GM23338 (cell line): Measurements from ENCODE around the gene TMEM178B. TPM values are rescaled to one million over a fixed set of nuclear protein-coding genes. Genes with fewer than 3 reads are reported as not detected.

Experiments used
- ATAC-seq: fragments of 200-7000 bp; cut with Tn5 transposase; 3 replicates; pipeline ENCODE4 v1.9.1; 2020
- DNase-seq: peaks from one replicate; pipeline ENCODE4 v3.0.0-alpha.2; 2015; ENCODE audit warnings: low spot score
- H2AFZ ChIP-seq: fragments of 200-600 bp; sonication (generic); 2 replicates; pipeline ENCODE4 v1.8.0; 2016; ENCODE audit warnings: antibody characterized with exemption, mild to moderate bottlenecking, moderate library complexity
- H3F3A ChIP-seq: fragments of 200-600 bp; sonication (generic); replicated peaks from 2 replicates; pipeline ENCODE4 v1.8.0; 2017; ENCODE audit warnings: antibody characterized with exemption, mixed run types, low read depth
- H3K27ac ChIP-seq: fragments of 200-600 bp; sonication (generic); 2 replicates; pipeline ENCODE4 v1.6.1; 2016; ENCODE audit warnings: low read depth
- H3K27me3 ChIP-seq: fragments of 200-600 bp; sonication (generic); 2 replicates; pipeline ENCODE4 v1.8.0; 2016; ENCODE audit warnings: mild to moderate bottlenecking, mixed run types, moderate library complexity; ENCODE audit not compliant: insufficient read depth
- H3K36me3 ChIP-seq: fragments of 200-600 bp; sonication (generic); 2 replicates; pipeline ENCODE4 v1.8.0; 2016; ENCODE audit warnings: mild to moderate bottlenecking; ENCODE audit not compliant: insufficient read depth
- H3K4me1 ChIP-seq: fragments of 200-600 bp; sonication (generic); 2 replicates; pipeline ENCODE4 v1.8.0; 2016; ENCODE audit warnings: mild to moderate bottlenecking, moderate library complexity; ENCODE audit not compliant: insufficient read depth
- H3K4me2 ChIP-seq: fragments of 200-600 bp; sonication (generic); 2 replicates; pipeline ENCODE4 v1.7.1; 2017; ENCODE audit warnings: mixed run types
- H3K4me3 ChIP-seq: fragments of 200-600 bp; sonication (generic); 2 replicates; pipeline ENCODE4 v1.6.1; 2016; ENCODE audit warnings: mixed run types
- H3K79me2 ChIP-seq: fragments of 200-600 bp; sonication (generic); replicated peaks from 2 replicates; pipeline ENCODE4 v1.8.0; 2017; ENCODE audit warnings: mild to moderate bottlenecking; ENCODE audit not compliant: insufficient read depth
- H3K9me2 ChIP-seq: fragments of 200-600 bp; sonication (generic); 2 replicates; pipeline ENCODE4 v1.8.0; 2017; ENCODE audit not compliant: insufficient read depth
- H4K20me1 ChIP-seq: fragments of 200-600 bp; sonication (generic); replicated peaks from 2 replicates; pipeline ENCODE4 v1.8.0; 2017; ENCODE audit warnings: mild to moderate bottlenecking; ENCODE audit not compliant: insufficient read depth
- H3K27ac Mint-ChIP-seq: 2 replicates; pipeline ENCODE4 v1.8.0; 2020; ENCODE audit warnings: inconsistent platforms, mild to moderate bottlenecking, moderate library complexity, mixed read lengths
- H3K27me3 Mint-ChIP-seq: 3 replicates; pipeline ENCODE4 v1.8.0; 2022; ENCODE audit warnings: low read depth, mild to moderate bottlenecking, moderate library complexity, mixed read lengths, inconsistent platforms; ENCODE audit not compliant: insufficient read depth, poor library complexity
- H3K36me3 Mint-ChIP-seq: 3 replicates; pipeline ENCODE4 v1.8.0; 2021; ENCODE audit warnings: low read depth, mild to moderate bottlenecking, inconsistent platforms, moderate library complexity, mixed read lengths
- H3K4me1 Mint-ChIP-seq: 3 replicates; pipeline ENCODE4 v1.8.0; 2020; ENCODE audit warnings: mild to moderate bottlenecking, inconsistent platforms, mixed read lengths
- H3K4me3 Mint-ChIP-seq: 3 replicates; pipeline ENCODE4 v1.8.0; 2021; ENCODE audit warnings: moderate library complexity, mild to moderate bottlenecking, inconsistent platforms, mixed read lengths
- H3K9me3 Mint-ChIP-seq: 3 replicates; pipeline ENCODE4 v1.8.0; 2020; ENCODE audit warnings: moderate library complexity, mild to moderate bottlenecking, inconsistent platforms, mixed read lengths
- CREB1 ChIP-seq: fragments of 250-450 bp; sonication (Bioruptor Pico); IDR thresholded peaks from 2 replicates; pipeline ENCODE4 v1.5.0; 2020; ENCODE audit warnings: low read depth, mild to moderate bottlenecking, moderate library complexity
- CTCF ChIP-seq, 2 experiments: fragments of 200-600 bp in 1 of 2; sonication (generic) in 1 of 2; conservative IDR thresholded peaks; 2 replicates each; pipeline versions ENCODE4 v1.5.1 to v1.6.1; 2016 to 2017; ENCODE audit warnings: antibody characterized with exemption in 2 of 2, low read depth in 2 of 2, mild to moderate bottlenecking in 2 of 2, moderate library complexity in 1 of 2
- EZH2 ChIP-seq: fragments of 200-600 bp; sonication (generic); IDR thresholded peaks from one replicate; pipeline ENCODE4 v1.8.0; 2017; ENCODE audit warnings: antibody characterized with exemption, mild to moderate bottlenecking, low read depth; ENCODE audit not compliant: unreplicated experiment
- EZH2phosphoT487 ChIP-seq: fragments of 200-600 bp; sonication (generic); IDR thresholded peaks from one replicate; pipeline ENCODE4 v1.8.1; 2018; ENCODE audit warnings: antibody characterized with exemption; ENCODE audit not compliant: unreplicated experiment
- JUNB ChIP-seq: IDR thresholded peaks from one replicate; pipeline ENCODE4 v1.6.1; 2016; ENCODE audit warnings: antibody characterized with exemption; ENCODE audit not compliant: unreplicated experiment
- NANOG ChIP-seq: IDR thresholded peaks from 2 replicates; pipeline ENCODE4 v1.6.1; 2016; ENCODE audit warnings: antibody characterized with exemption, borderline replicate concordance
- POLR2AphosphoS5 ChIP-seq: IDR thresholded peaks from 2 replicates; pipeline ENCODE4 v1.6.1; 2016; ENCODE audit warnings: antibody characterized with exemption, low read depth
- STAT1 ChIP-seq: IDR thresholded peaks from one replicate; pipeline ENCODE4 v1.6.1; 2016; ENCODE audit warnings: antibody characterized with exemption; ENCODE audit not compliant: unreplicated experiment
- ZNF331 ChIP-seq: fragments of 250-450 bp; sonication (Bioruptor Pico); IDR thresholded peaks from 2 replicates; pipeline ENCODE4 v1.5.0; 2020; ENCODE audit warnings: low read depth, mild to moderate bottlenecking, moderate library complexity
- polyA plus RNA-seq: library from polyadenylated mRNA; unstranded; fragments of >200 nt; fragmentation: Nextera tagmentation; extraction: Ambion mirVana; gene quantifications from 2 replicates; pipeline ENCODE4 v1.2.1, GENCODE V29; 2016
- total RNA-seq: library from RNA; depleted of rRNA; stranded (reverse); fragments of >200 nt; shearing (Covaris generic); gene quantifications from 2 replicates; pipeline ENCODE4 v1.2.3, GENCODE V29; 2014
- TF ChIP-seq, protein P1 (sequence below): fragments of 250-450 bp; sonication (Bioruptor Pico); IDR thresholded peaks from 2 replicates; pipeline ENCODE4 v1.5.0; 2020; ENCODE audit warnings: mild to moderate bottlenecking, moderate library complexity

The TMEM178B gene
- total and polyA plus RNA-seq, 2 experiments from 2014 or later: 4.9 to 15.6 TPM

GRCh38 chr7:141227454-141227853 lies 153.6 kb downstream of the TMEM178B start (continued):
- TF ChIP-seq ZNF331 (no peak), CTCF (conservative IDR thresholded peaks at IDR 0.05; ENCODE audit: low read depth in 2 of 2) (no peak), POLR2AphosphoS5 (no peak), CREB1 (CRISPR knock-in tag) (no peak), NANOG (no peak), EZH2phosphoT487 (no peak), EZH2 (no peak), STAT1 (no peak), JUNB (no peak)

GRCh38 chr7:141228482-141228881 lies 154.6 kb downstream of the TMEM178B start:
- Mint-ChIP-seq H3K4me1 (peaks cover 15% of the 10 kb centered on the region), H3K4me3 (no peak overlapping the region), H3K27me3 (peaks cover 10% of the 10 kb centered on the region), H3K9me3 (no peaks in the 10 kb centered on the region), H3K27ac (no peak overlapping the region), H3K36me3 (no peaks in the 10 kb centered on the region)
- H3K9me2 ChIP-seq: 0 out of 2 replicates have a peak, but pooled peaks cover 2% of the 10 kb centered on the region
- no peak overlapping the region for H3K4me3 ChIP-seq
- H3K4me2 ChIP-seq: no peak overlapping the region
- H3K27ac ChIP-seq: no peak overlapping the region
- no peaks in the 10 kb centered on the region for H4K20me1 ChIP-seq
- no peak for TF ChIP-seq STAT1
- no peak for TF ChIP-seq CREB1 (CRISPR knock-in tag)
- TF ChIP-seq EZH2: no peak
- no peak for TF ChIP-seq POLR2AphosphoS5
- TF ChIP-seq, protein P1, sequence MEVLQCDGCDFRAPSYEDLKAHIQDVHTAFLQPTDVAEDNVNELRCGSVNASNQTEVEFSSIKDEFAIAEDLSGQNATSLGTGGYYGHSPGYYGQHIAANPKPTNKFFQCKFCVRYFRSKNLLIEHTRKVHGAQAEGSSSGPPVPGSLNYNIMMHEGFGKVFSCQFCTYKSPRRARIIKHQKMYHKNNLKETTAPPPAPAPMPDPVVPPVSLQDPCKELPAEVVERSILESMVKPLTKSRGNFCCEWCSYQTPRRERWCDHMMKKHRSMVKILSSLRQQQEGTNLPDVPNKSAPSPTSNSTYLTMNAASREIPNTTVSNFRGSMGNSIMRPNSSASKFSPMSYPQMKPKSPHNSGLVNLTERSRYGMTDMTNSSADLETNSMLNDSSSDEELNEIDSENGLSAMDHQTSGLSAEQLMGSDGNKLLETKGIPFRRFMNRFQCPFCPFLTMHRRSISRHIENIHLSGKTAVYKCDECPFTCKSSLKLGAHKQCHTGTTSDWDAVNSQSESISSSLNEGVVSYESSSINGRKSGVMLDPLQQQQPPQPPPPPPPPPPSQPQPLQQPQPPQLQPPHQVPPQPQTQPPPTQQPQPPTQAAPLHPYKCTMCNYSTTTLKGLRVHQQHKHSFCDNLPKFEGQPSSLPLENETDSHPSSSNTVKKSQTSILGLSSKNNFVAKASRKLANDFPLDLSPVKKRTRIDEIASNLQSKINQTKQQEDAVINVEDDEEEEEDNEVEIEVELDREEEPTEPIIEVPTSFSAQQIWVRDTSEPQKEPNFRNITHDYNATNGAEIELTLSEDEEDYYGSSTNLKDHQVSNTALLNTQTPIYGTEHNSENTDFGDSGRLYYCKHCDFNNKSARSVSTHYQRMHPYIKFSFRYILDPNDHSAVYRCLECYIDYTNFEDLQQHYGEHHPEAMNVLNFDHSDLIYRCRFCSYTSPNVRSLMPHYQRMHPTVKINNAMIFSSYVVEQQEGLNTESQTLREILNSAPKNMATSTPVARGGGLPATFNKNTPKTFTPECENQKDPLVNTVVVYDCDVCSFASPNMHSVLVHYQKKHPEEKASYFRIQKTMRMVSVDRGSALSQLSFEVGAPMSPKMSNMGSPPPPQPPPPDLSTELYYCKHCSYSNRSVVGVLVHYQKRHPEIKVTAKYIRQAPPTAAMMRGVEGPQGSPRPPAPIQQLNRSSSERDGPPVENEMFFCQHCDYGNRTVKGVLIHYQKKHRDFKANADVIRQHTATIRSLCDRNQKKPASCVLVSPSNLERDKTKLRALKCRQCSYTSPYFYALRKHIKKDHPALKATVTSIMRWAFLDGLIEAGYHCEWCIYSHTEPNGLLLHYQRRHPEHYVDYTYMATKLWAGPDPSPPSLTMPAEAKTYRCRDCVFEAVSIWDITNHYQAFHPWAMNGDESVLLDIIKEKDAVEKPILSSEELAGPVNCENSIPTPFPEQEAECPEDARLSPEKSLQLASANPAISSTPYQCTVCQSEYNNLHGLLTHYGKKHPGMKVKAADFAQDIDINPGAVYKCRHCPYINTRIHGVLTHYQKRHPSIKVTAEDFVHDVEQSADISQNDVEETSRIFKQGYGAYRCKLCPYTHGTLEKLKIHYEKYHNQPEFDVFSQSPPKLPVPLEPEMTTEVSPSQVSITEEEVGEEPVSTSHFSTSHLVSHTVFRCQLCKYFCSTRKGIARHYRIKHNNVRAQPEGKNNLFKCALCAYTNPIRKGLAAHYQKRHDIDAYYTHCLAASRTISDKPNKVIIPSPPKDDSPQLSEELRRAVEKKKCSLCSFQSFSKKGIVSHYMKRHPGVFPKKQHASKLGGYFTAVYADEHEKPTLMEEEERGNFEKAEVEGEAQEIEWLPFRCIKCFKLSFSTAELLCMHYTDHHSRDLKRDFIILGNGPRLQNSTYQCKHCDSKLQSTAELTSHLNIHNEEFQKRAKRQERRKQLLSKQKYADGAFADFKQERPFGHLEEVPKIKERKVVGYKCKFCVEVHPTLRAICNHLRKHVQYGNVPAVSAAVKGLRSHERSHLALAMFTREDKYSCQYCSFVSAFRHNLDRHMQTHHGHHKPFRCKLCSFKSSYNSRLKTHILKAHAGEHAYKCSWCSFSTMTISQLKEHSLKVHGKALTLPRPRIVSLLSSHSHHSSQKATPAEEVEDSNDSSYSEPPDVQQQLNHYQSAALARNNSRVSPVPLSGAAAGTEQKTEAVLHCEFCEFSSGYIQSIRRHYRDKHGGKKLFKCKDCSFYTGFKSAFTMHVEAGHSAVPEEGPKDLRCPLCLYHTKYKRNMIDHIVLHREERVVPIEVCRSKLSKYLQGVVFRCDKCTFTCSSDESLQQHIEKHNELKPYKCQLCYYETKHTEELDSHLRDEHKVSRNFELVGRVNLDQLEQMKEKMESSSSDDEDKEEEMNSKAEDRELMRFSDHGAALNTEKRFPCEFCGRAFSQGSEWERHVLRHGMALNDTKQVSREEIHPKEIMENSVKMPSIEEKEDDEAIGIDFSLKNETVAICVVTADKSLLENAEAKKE (CRISPR knock-in tag): no peak
- TF ChIP-seq JUNB: no peak
- no peaks in the 10 kb centered on the region for H3F3A ChIP-seq
- H3K27me3 ChIP-seq: no peaks in the 10 kb centered on the region
- no peak for DNase-seq
- H3K4me1 ChIP-seq: peaks cover 16% of the 10 kb centered on the region
- no peak for ATAC-seq
- no peak overlapping the region for H2AFZ ChIP-seq
- H3K79me2 ChIP-seq: 0 out of 2 replicates have a peak, but pooled peaks cover 9% of the 10 kb centered on the region
- H3K36me3 ChIP-seq: no peaks in the 10 kb centered on the region
